ENCODE data around the gene INSIG1. TPM values are rescaled to one million over a fixed set of nuclear protein-coding genes. Genes with fewer than 3 reads are reported as not detected.
A peak's percentile ranks its signal among the peaks of the same experiment; 100 is the strongest.

The INSIG1 gene
- total and polyA plus RNA-seq, 2 of the 4 experiments (the other 2 are of a cell fraction): 19.0 to 26.0 TPM

- H2BK5ac ChIP-seq (ENCODE audit: low read depth, low read length, poor library complexity, severe bottlenecking): no peak overlapping the region
- no peak overlapping the region for H3K18ac ChIP-seq (ENCODE audit: low read depth, low read length)
- no peak overlapping the region for H3K56ac ChIP-seq (ENCODE audit: extremely low read depth, insufficient read depth, low read length)
- no peak overlapping the region for H2AK5ac ChIP-seq (ENCODE audit: low read depth, low read length)
- TF ChIP-seq, protein P1, sequence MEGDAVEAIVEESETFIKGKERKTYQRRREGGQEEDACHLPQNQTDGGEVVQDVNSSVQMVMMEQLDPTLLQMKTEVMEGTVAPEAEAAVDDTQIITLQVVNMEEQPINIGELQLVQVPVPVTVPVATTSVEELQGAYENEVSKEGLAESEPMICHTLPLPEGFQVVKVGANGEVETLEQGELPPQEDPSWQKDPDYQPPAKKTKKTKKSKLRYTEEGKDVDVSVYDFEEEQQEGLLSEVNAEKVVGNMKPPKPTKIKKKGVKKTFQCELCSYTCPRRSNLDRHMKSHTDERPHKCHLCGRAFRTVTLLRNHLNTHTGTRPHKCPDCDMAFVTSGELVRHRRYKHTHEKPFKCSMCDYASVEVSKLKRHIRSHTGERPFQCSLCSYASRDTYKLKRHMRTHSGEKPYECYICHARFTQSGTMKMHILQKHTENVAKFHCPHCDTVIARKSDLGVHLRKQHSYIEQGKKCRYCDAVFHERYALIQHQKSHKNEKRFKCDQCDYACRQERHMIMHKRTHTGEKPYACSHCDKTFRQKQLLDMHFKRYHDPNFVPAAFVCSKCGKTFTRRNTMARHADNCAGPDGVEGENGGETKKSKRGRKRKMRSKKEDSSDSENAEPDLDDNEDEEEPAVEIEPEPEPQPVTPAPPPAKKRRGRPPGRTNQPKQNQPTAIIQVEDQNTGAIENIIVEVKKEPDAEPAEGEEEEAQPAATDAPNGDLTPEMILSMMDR (conservative IDR thresholded peaks at IDR 0.05; ENCODE audit: low read depth, low read length): peak; percentile 94
- TF ChIP-seq MAZ (IDR thresholded peaks at IDR 0.05; ENCODE audit: borderline replicate concordance, low read depth, low read length) (peak; percentile 81; the same call in 1 of the 2 replicates), SMC3 (IDR thresholded peaks at IDR 0.05; ENCODE audit: low read depth, low read length) (peak; percentile 79), CEBPB (IDR thresholded peaks at IDR 0.05; ENCODE audit: low read depth, low read length) (no peak), MXI1 (IDR thresholded peaks at IDR 0.05; ENCODE audit: borderline replicate concordance, low read depth, low read length) (no peak; the same call in 1 of the 2 replicates), RAD21 (IDR thresholded peaks at IDR 0.05; ENCODE audit: low read length) (peak; percentile 82)
- H2BK15ac ChIP-seq (ENCODE audit: low read depth, low read length): no peak overlapping the region
- peak overlapping the region; percentile 97 for H3K4me2 ChIP-seq (ENCODE audit: low read depth, low read length)
- no peaks in the 10 kb centered on the region for H3K36me3 ChIP-seq (ENCODE audit: control insufficient read depth, insufficient read depth, low read length)
- intact Hi-C loops (cut with micrococcal nuclease) (loop anchor here (1.0 to 10.0 kb wide), 5 partner anchors 48 to 432 kb away; partner anchors contain the start of genes INSIG1 and PAXIP1), in situ Hi-C loops (cut with MboI; ENCODE audit: low sequenced_read_pairs) (loop anchor here (10.0 kb wide), 2 partner anchors 150 to 420 kb away; no protein-coding TSS in a partner anchor), dilution Hi-C loops (cut with HindIII; ENCODE audit: low sequenced_read_pairs, unreplicated experiment) (no loop called here)
- POLR2A ChIA-PET (ENCODE audit: unreplicated experiment): no interaction called here
- peak overlapping the region; percentile 95 for H2AFZ ChIP-seq (replicated peaks; ENCODE audit: low read length, poor library complexity)
- CTCF ChIA-PET: interaction anchor here (0.5 to 1.4 kb wide), 14 partner anchors 20 to 450 kb away, joined by 3 to 9 read pairs (median 3); partner anchors contain the start of gene INSIG1
- no peak overlapping the region for H4K91ac ChIP-seq (ENCODE audit: insufficient read depth, low read depth, low read length)
- H2BK120ac ChIP-seq (ENCODE audit: low read depth, low read length): no peak overlapping the region
- H3K79me1 ChIP-seq (ENCODE audit: low read depth in 1 of 2, low read length in 2 of 2): no peaks in the 10 kb centered on the region
- no TSS peak for BruUV-seq (replicated peaks)
- H3K9ac ChIP-seq (ENCODE audit: low read depth, low read length): no peak overlapping the region; the same call in 1 of the 2 replicates
- WGBS, 2 experiments (ENCODE audit: extremely low coverage in 2 of 2, insufficient read length in 1 of 2): 2% methylated on average over 34 of the region's 62 CpGs; no CpG with 5 or more reads in 1 of the 2 experiments
- H3K4ac ChIP-seq (ENCODE audit: low read depth, low read length): no peak overlapping the region
- H3K4me1 ChIP-seq (ENCODE audit: control insufficient read depth, insufficient read depth, low read length): no peaks in the 10 kb centered on the region
- H4K8ac ChIP-seq (ENCODE audit: low read depth in 2 of 2, low read length in 2 of 2): no peak overlapping the region
- H4K5ac ChIP-seq (ENCODE audit: low read depth, low read length): no peak overlapping the region
- H3K27me3 ChIP-seq (ENCODE audit: control insufficient read depth, insufficient read depth, low read length): peaks cover 4% of the 10 kb centered on the region
- no peaks in the 10 kb centered on the region for H3K9me3 ChIP-seq (ENCODE audit: control insufficient read depth, insufficient read depth, low read length)
- H2AK9ac ChIP-seq (replicated peaks; ENCODE audit: low read depth, low read length, poor library complexity): peak overlapping the region; percentile 72
- H3K27ac ChIP-seq (ENCODE audit: insufficient read depth, low read length): no peak overlapping the region
- ATAC-seq (ENCODE audit: low read depth) (peak; percentile 99), DNase-seq (peak; percentile 64)
- H3K4me3 ChIP-seq (ENCODE audit: insufficient read depth, low read depth, low read length): peak overlapping the region; percentile 36
- H3K14ac ChIP-seq (replicated peaks; ENCODE audit: low read depth, low read length): no peak overlapping the region
- no peak overlapping the region for H3K23ac ChIP-seq (ENCODE audit: low read depth, low read length)
- H4K20me1 ChIP-seq (ENCODE audit: insufficient read depth, low read length): no peaks in the 10 kb centered on the region
- H2BK20ac ChIP-seq (ENCODE audit: low read depth, low read length): no peak overlapping the region
- H3K9me1 ChIP-seq (ENCODE audit: insufficient read depth, low read length): no peaks in the 10 kb centered on the region
Observed at GRCh38 chr7:155344618-155345433, 47.1 kb downstream of the INSIG1 start.

Measured in IMR-90 (cell line).